H1 (cell line): ENCODE data around the gene TMEM97. TPM values are rescaled to one million over a fixed set of nuclear protein-coding genes. Genes with fewer than 3 reads are reported as not detected.

Experiments
- CTCF ChIA-PET: fragments of 300-600 bp; sonication (Branson Sonifier 250); formaldehyde crosslinking; loops from one replicate; lab custom pipeline; 2021; ENCODE audit not compliant: partially characterized antibody; lab: Charles Lee
- POLR2A ChIA-PET: fragments of 300-600 bp; sonication (Branson Sonifier 250); formaldehyde crosslinking; loops from one replicate; lab custom pipeline; 2021; ENCODE audit warnings: inconsistent platforms; ENCODE audit not compliant: partially characterized antibody; lab: Charles Lee
- DNase-seq, 2 experiments: peaks; one replicate each; pipeline versions ENCODE4 v3.0.0 to v3.0.0-alpha.2; 2010 to 2022; ENCODE audit warnings: low spot score in 2 of 2, low read depth in 1 of 2, mixed read lengths in 1 of 2
- FAIRE-seq: peaks from 2 replicates; lab custom pipeline; 2011; peaks lifted over from hg19 to GRCh38; lab: Jason Lieb, UNC
- H2AFZ ChIP-seq: 2 replicates; pipeline ENCODE4 v1.8.1; 2012; ENCODE audit warnings: low read length, inconsistent platforms
- H2AK5ac ChIP-seq: 2 replicates; pipeline ENCODE4 v1.6.1; 2013; ENCODE audit warnings: low read depth, low read length
- H2BK120ac ChIP-seq: replicated peaks from 2 replicates; pipeline ENCODE3; 2013; ENCODE audit warnings: low read depth, low read length, inconsistent platforms
- H2BK12ac ChIP-seq: 2 replicates; pipeline ENCODE4 v1.6.1; 2013; ENCODE audit warnings: low read depth, low read length
- H2BK15ac ChIP-seq: 2 replicates; pipeline ENCODE4 v1.6.1; 2013; ENCODE audit warnings: low read length
- H2BK20ac ChIP-seq: 2 replicates; pipeline ENCODE4 v1.6.1; 2013; ENCODE audit warnings: low read length
- H2BK5ac ChIP-seq: 2 replicates; pipeline ENCODE4 v1.6.1; 2013; ENCODE audit warnings: low read depth, low read length
- H3K14ac ChIP-seq: 2 replicates; pipeline ENCODE4 v1.6.1; 2013; ENCODE audit warnings: inconsistent platforms; ENCODE audit not compliant: insufficient read length
- H3K18ac ChIP-seq: 2 replicates; pipeline ENCODE4 v1.6.1; 2013; ENCODE audit warnings: low read length; ENCODE audit errors: extremely low read depth
- H3K23ac ChIP-seq: 2 replicates; pipeline ENCODE4 v1.6.1; 2013; ENCODE audit warnings: inconsistent platforms; ENCODE audit not compliant: insufficient read length
- H3K23me2 ChIP-seq: 2 replicates; pipeline ENCODE4 v1.6.1; 2013; ENCODE audit warnings: low read depth, low read length
- H3K27ac ChIP-seq: 2 replicates; pipeline ENCODE4 v1.6.1; 2011; ENCODE audit warnings: low read depth, low read length, inconsistent platforms
- H3K27me3 ChIP-seq, 4 experiments: replicated peaks in 1 of 4; 1 replicate in 1 of 4; 2 replicates in 3 of 4; pipeline versions ENCODE4 v1.6.1 to v1.8.1; 2011 to 2013; ENCODE audit warnings: low read length in 3 of 4, mild to moderate bottlenecking in 3 of 4, inconsistent platforms in 2 of 4, mixed read lengths in 2 of 4, moderate library complexity in 1 of 4; ENCODE audit not compliant: control insufficient read depth in 3 of 4, insufficient read depth in 3 of 4; ENCODE audit errors: extremely low read depth in 1 of 4
- H3K36me3 ChIP-seq, 4 experiments: 2 replicates each; pipeline versions ENCODE4 v1.6.1 to v1.8.1; 2011 to 2013; ENCODE audit warnings: mild to moderate bottlenecking in 4 of 4, low read length in 3 of 4, moderate library complexity in 2 of 4, control low read depth in 1 of 4, inconsistent platforms in 1 of 4; ENCODE audit not compliant: insufficient read depth in 4 of 4, control insufficient read depth in 2 of 4
- H3K4ac ChIP-seq: replicated peaks from 2 replicates; pipeline ENCODE3; 2013; ENCODE audit warnings: low read length, low read depth, mixed read lengths, inconsistent platforms; ENCODE audit not compliant: insufficient read length
- H3K4me1 ChIP-seq, 4 experiments: replicated peaks in 1 of 4; 1 replicate in 1 of 4; 2 replicates in 3 of 4; pipeline versions ENCODE4 v1.6.1 to v1.8.1; 2011 to 2013; ENCODE audit warnings: low read length in 3 of 4, inconsistent platforms in 2 of 4, mixed read lengths in 1 of 4; ENCODE audit not compliant: insufficient read depth in 4 of 4, control insufficient read depth in 3 of 4
- H3K4me2 ChIP-seq, 2 experiments: 2 replicates each; pipeline versions ENCODE4 v1.6.1 to v1.8.1; 2011 to 2013; ENCODE audit warnings: low read depth in 2 of 2, low read length in 2 of 2, control low read depth in 1 of 2, inconsistent platforms in 1 of 2, mild to moderate bottlenecking in 1 of 2; ENCODE audit not compliant: insufficient read depth in 1 of 2
- H3K4me3 ChIP-seq, 4 experiments: fragments of 200-600, 300-600 bp in 1 of 4; sonication (generic), shearing (Covaris generic), sonication (Bioruptor Twin) in 1 of 4; 2 replicates each; pipeline versions ENCODE4 v1.5.1 to v1.8.1; 2011 to 2016; ENCODE audit warnings: low read length in 4 of 4, low read depth in 3 of 4, control low read depth in 2 of 4, inconsistent platforms in 2 of 4, mild to moderate bottlenecking in 2 of 4, mixed read lengths in 1 of 4, moderate library complexity in 1 of 4; ENCODE audit not compliant: insufficient read depth in 2 of 4; ENCODE audit errors: extremely low read depth in 1 of 4
- H3K56ac ChIP-seq: replicated peaks from 2 replicates; pipeline ENCODE3; 2013; ENCODE audit warnings: low read depth, mild to moderate bottlenecking, mixed read lengths, low read length, inconsistent platforms; ENCODE audit not compliant: insufficient read length
- H3K79me1 ChIP-seq: 2 replicates; pipeline ENCODE4 v1.6.1; 2013; ENCODE audit warnings: low read depth, low read length, control low read depth
- H3K79me2 ChIP-seq, 2 experiments: 2 replicates each; pipeline versions ENCODE4 v1.6.1 to v1.8.1; 2012 to 2013; ENCODE audit warnings: low read length in 2 of 2, mild to moderate bottlenecking in 2 of 2, inconsistent platforms in 1 of 2; ENCODE audit not compliant: insufficient read depth in 2 of 2, control insufficient read depth in 1 of 2
- H3K9ac ChIP-seq, 4 experiments: replicated peaks in 1 of 4; 1 replicate in 1 of 4; 2 replicates in 3 of 4; pipeline versions ENCODE4 v1.6.1 to v1.8.1; 2011 to 2013; ENCODE audit warnings: low read depth in 3 of 4, low read length in 3 of 4, control low read depth in 2 of 4, mild to moderate bottlenecking in 2 of 4, moderate library complexity in 2 of 4, inconsistent platforms in 1 of 4; ENCODE audit errors: extremely low read depth in 1 of 4
- H3K9me3 ChIP-seq, 2 experiments: 2 replicates each; pipeline versions ENCODE4 v1.6.1 to v1.8.1; 2012 to 2013; ENCODE audit warnings: mild to moderate bottlenecking in 2 of 2, moderate library complexity in 2 of 2, control low read depth in 1 of 2, inconsistent platforms in 1 of 2, low read depth in 1 of 2, low read length in 1 of 2, mixed read lengths in 1 of 2; ENCODE audit not compliant: insufficient read depth in 2 of 2
- H4K20me1 ChIP-seq, 2 experiments: replicated peaks in 1 of 2; 2 replicates each; pipeline versions ENCODE3 to v1.8.1; 2011 to 2013; ENCODE audit warnings: inconsistent platforms in 2 of 2, low read length in 2 of 2, mild to moderate bottlenecking in 1 of 2; ENCODE audit not compliant: insufficient read depth in 2 of 2, control insufficient read depth in 1 of 2
- H4K5ac ChIP-seq: 2 replicates; pipeline ENCODE4 v1.6.1; 2013; ENCODE audit warnings: low read length, low read depth, mixed read lengths, inconsistent platforms; ENCODE audit not compliant: insufficient read length
- H4K8ac ChIP-seq: 2 replicates; pipeline ENCODE4 v1.8.0; 2013; ENCODE audit warnings: mild to moderate bottlenecking, moderate library complexity, low read length, inconsistent platforms; ENCODE audit not compliant: insufficient read depth; ENCODE audit errors: extremely low read depth
- H4K91ac ChIP-seq: replicated peaks from 2 replicates; pipeline ENCODE3; 2013; ENCODE audit warnings: low read length, mixed read lengths, inconsistent platforms; ENCODE audit not compliant: insufficient read length
- POLR2A ChIP-seq, 2 experiments: IDR thresholded peaks; 1 replicate in 1 of 2; 2 replicates in 1 of 2; pipeline ENCODE4 v1.6.1; 2011; ENCODE audit warnings: low read depth in 2 of 2, low read length in 2 of 2, mild to moderate bottlenecking in 2 of 2; ENCODE audit errors: control extremely low read depth in 1 of 2
- RXRA ChIP-seq: IDR thresholded peaks from 2 replicates; pipeline ENCODE4 v1.6.1; 2011; ENCODE audit warnings: low read depth, mild to moderate bottlenecking, low read length, moderate library complexity; ENCODE audit not compliant: insufficient read depth
- WGBS, 2 experiments: shearing (Covaris generic) in 1 of 2; methylation state at CpG; one replicate each; pipeline versions ENCODE4 v1.1.6 to v1.1.7; 2013 to 2015; ENCODE audit warnings: low lambda C conversion rate in 2 of 2, mixed read lengths in 2 of 2, inconsistent platforms in 1 of 2, low coverage in 1 of 2, missing lambda C conversion rate in 1 of 2; ENCODE audit not compliant: insufficient replicate concordance in 2 of 2, insufficient coverage in 1 of 2, insufficient read length in 1 of 2; ENCODE audit errors: extremely low coverage in 1 of 2, missing lambda C conversion rate in 1 of 2; 5-methylcytosine and 5-hydroxymethylcytosine counted together
- polyA plus RNA-seq, 7 experiments: library from polyadenylated mRNA; depleted of rRNA in 3 of 7; stranded (reverse) in 5 of 7; unstranded in 2 of 7; fragments of >200 nt in 5 of 7; fragments of 200-250 nt in 2 of 7; gene quantifications; 1 replicate in 5 of 7; 2 replicates in 1 of 7; 4 replicates in 1 of 7; pipeline versions ENCODE4 v1.2.1 to v1.2.3, GENCODE V29; 2011 to 2013; ENCODE audit warnings: missing spikeins in 2 of 7, mixed read lengths in 2 of 7
- total RNA-seq: library from RNA; stranded (reverse); fragmentation: NEBNext Ultra II Directional; extraction: Animal tissue kit (Norgen Biotek cat#: 25700); gene quantifications from 2 replicates; pipeline ENCODE4 v1.2.1, GENCODE V29; 2021

Gene TMEM97
- total and polyA plus RNA-seq, 2 of the 8 experiments (the other 6 are each of a cell fraction or from before 2014, with no cell fraction given) = 126 to 130 TPM

DNA sequence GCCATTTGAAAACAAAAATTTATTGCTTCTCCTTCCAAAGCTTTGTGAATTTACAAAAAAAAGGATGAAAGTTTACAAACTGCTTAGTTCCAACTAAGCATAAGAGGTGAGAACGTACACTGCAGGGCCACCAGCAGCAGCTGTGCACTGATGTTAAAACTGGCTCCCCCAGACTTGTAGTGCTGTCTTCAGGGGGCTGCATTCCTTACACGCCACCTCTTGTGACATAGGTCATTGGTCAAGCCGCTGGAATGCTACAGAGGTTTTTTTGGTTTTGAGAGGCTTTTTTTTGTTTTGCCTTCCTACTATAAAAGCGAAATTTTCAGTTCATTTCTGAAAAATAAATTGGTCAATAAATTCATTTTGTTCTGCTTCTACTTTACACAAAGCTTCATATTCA lies 9.3 kb downstream of the TMEM97 start:
- Histone ChIP-seq H2BK12ac (no peak overlapping the region), H3K4me3 (no peak overlapping the region), H3K4ac (no peak overlapping the region), H3K9me3 (no peaks in the 10 kb centered on the region), H2AK5ac (no peak overlapping the region), H4K20me1 (peaks cover 10 to 15% of the 10 kb centered on the region in 2 experiments), H3K4me2 (no peak overlapping the region), H2AFZ (no peak overlapping the region), H3K79me1 (0 out of 2 replicates have a peak, but pooled peaks cover 5% of the 10 kb centered on the region), H3K4me1 (peaks cover 0 to 3% (median 0%) of the 10 kb centered on the region in 4 experiments; a peak in 1 of 7 replicates), H3K14ac (no peak overlapping the region), H2BK15ac (no peak overlapping the region), H2BK120ac (no peak overlapping the region), H3K27me3 (no peaks in the 10 kb centered on the region), H3K56ac (no peak overlapping the region), H2BK5ac (no peak overlapping the region), H3K18ac (no peak overlapping the region), H3K23me2 (no peaks in the 10 kb centered on the region), H3K79me2 (peaks cover 7 to 35% of the 10 kb centered on the region in 2 experiments; a peak in 3 of 4 replicates), H4K91ac (no peak overlapping the region), H4K8ac (no peak overlapping the region), H2BK20ac (no peak overlapping the region), H3K36me3 (peaks cover 10 to 41% (median 32%) of the 10 kb centered on the region in 4 experiments), H3K27ac (no peak overlapping the region), H3K9ac (no peak overlapping the region), H4K5ac (no peak overlapping the region), H3K23ac (no peak overlapping the region)
- TF ChIP-seq POLR2A (IDR thresholded peaks at IDR 0.05; ENCODE audit: control extremely low read depth in 1 of 2, low read depth in 2 of 2, low read length in 2 of 2) = peak; percentile 0 to 4; a peak in 1 of 3 replicates
- no peak for TF ChIP-seq RXRA
- no peak for FAIRE-seq
- DNase-seq = no peak
- WGBS, 2 experiments = 92% methylated on average over 4 of the region's 4 CpGs; no CpG with 5 or more reads in 1 of the 2 experiments
- POLR2A ChIA-PET = interaction anchor here (1.0 to 1.9 kb wide), 3 partner anchors 9 to 76 kb away, joined by 3 to 11 read pairs (median 5); partner anchors contain the start of gene TMEM97
- CTCF ChIA-PET = interaction anchor here (1.3 kb wide), 1 partner anchor 38 kb away, joined by 3 read pairs; no protein-coding TSS in a partner anchor
